Activated CD8-positive, alpha-beta memory T cell treated with anti-CD3 and anti-CD28 coated beads, Interleukin-2, amount 50 U/mL, for 1 hour (primary cell): ENCODE data around the gene BET1L.
"Not testable (repeated sequence)": the region's sequence is repeated elsewhere in the genome, so short reads cannot be mapped to it uniquely, and the experiment has no call there.

Source experiments
- DNase-seq: peaks from one replicate; pipeline ENCODE4 v3.0.0-alpha.2; 2020; ENCODE audit errors: extremely low read depth

BET1L gene

DNA sequence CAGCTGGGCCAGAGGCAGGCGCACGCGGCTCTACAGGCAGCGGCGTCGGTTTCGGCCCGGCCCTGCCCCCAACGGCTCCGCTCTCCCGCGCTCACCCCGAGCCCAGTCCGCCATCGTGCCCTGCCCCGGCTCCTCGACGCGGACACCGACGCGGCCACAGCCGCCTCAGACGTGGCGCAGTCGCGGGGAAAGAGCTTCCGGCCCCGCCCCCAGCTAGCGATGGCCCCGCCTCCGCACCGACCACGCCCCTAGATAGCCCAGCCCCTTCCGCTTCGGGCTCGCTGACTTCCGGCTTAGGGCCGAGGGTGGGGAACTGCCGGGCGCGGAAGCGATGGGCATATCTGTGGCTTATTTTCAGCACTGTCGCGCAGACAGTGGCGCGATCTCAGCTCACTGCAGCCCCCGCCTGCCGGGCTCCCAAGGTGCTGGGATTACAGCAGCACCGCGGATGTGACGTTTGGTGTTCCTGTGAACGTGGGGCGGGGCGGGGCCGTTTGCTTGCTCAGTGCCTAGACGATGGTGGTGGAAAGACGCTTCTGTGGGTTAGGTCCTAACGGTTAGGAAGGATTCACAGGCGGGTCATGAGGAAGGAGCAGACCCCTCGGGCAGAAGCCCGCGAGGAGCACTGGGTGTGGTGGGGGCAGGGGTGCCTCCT, at the start of gene BET1L, which contains the start of gene RIC8A:
Gene BET1L (minus strand): TSS at position 192 of the 655 bp plus-strand sequence. CDS start 78 bp downstream, at position 114.
Gene RIC8A (plus strand): TSS at position 501 of the 655 bp plus-strand sequence. CDS start 1,147 bp downstream, outside the sequence.
- peak; percentile 96 for DNase-seq

- DNase-seq: no peak
Observed at GRCh38 chr11:255816-256215, 48.6 kb upstream of the BET1L start.

- DNase-seq: no peak
Observed at GRCh38 chr11:255176-255575, 48.0 kb upstream of the BET1L start.

GRCh38 chr11:253886-254270, 46.7 kb upstream of the BET1L start:
- no peak for DNase-seq

DNA sequence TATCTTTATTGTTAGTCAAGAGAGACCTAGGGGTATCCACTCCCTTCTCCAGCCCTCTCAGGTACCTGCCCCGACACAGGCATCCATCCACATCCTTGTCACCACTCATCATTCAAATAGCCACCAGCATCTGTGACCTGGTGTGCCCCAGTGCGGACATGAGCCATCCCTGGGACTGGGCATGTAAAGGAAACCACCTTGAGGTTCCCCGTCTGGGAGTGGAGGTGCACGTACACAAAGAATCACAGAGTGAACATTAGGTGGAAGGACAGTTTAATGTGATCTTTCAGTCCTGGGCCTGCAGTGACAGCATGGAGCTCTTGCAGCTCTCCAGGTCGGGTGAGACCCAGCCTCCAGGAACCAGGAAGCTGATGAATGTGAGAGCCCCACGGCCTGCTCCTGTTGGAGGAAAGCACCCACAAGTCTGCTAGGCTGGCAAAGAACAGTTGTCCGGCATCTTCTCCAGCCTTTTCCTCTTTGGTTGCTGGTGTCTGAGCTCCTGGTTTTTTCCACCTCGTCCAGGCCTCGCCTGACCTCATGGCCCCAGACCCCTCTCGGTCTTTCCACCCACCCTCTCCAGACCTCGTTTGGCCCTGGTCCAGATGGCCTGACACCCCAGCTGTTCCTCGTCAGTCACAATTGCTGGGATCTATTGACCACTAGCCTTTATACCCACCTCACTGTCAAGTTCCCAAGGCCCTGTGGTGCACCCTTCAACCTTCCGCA, 46.1 kb upstream of the BET1L start:
- no peak for DNase-seq

- no peak for DNase-seq
Observed at GRCh38 chr11:252666-253065, 45.5 kb upstream of the BET1L start.

DNA sequence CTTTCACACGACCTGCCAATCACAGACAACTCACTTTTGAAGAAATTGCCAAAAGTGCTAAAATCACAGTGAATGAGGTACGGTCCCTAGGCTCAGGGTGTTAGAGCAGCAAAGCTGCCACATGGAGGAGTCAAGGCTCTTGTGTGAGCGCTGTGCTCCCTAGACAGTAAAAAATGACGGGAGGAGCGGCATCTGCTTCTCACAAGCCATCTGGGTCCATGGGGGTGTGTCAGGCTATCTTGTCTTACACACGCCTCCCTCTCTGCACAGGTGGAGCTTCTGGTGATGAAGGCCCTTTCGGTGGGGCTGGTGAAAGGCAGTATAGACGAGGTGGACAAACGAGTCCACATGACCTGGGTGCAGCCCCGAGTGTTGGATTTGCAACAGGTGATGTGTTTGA, 44.4 kb upstream of the BET1L start:
- DNase-seq: no peak

DNA sequence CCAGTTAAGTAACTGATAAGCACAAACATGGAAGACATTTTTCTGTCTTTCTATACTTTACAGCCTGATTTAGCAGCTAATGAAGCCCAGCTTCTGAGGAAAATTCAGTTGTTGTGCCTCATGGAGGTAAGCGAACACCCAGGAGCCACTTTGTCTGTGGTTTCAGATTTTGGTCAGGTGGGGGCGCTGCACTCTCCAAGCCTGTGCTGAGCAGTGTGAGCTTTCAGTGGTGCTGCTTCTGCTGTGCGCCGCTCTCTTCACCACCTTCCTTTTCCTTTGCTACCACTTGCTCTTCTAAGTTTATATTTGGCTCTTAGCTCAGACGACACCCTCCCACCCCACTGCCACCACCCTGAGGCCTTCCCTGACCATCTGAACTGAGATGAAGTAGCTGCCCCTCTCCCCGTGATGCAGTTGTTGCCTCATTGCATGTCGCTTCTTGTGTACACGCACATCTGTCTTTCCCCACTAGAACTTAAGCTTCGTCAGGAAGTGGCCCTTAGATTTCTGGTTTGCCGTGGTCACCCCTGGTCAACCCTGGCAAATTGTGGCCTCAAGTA, 43.6 kb upstream of the BET1L start:
- peak; percentile 59 for DNase-seq

DNA sequence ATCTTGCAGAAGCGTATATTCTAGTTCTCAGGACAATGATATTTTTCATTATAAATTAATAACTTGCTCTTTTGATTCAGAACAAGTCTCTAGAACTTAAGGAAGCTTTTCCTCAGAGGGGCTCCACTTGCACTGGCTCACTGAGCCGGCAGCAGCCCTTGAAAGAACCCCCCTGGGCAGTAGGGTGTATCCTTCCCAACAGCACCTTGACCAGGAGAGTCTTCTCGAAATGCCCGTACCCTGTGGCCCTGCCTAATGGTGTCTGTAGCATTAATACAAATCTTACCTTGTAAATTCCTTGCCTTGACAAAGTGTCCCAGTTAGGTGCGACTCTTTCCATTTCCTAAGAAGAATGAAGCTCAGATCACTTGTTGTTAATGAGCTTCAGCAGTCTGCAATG, 43.1 kb upstream of the BET1L start:
- no peak for DNase-seq

- no peak for DNase-seq
Observed at GRCh38 chr11:249062-249461, 41.9 kb upstream of the BET1L start.

- DNase-seq: no peak
Observed at GRCh38 chr11:244376-244775, 37.2 kb upstream of the BET1L start.

DNA sequence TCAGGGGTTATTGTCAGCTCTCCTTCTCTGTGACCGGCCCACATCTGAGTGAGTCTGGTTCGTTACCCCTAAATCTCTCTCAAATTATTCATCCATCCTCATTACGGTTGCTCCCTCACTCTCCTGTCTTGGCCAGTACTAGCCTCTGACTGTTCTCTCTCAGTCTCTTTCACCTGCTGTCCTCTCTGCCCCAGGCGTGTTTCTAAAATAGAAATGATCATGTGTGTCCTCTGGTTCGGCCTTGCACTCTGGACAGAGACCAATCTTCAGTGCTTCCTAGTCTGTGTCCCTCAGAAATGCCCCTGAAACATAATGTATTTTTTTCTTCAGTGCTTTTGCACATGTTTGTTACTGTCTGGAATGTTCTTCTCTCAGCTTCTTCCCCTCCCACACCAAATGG, 34.4 kb upstream of the BET1L start:
- DNase-seq: no peak

GRCh38 chr11:240315-240714, 33.1 kb upstream of the BET1L start:
- no peak for DNase-seq

DNA sequence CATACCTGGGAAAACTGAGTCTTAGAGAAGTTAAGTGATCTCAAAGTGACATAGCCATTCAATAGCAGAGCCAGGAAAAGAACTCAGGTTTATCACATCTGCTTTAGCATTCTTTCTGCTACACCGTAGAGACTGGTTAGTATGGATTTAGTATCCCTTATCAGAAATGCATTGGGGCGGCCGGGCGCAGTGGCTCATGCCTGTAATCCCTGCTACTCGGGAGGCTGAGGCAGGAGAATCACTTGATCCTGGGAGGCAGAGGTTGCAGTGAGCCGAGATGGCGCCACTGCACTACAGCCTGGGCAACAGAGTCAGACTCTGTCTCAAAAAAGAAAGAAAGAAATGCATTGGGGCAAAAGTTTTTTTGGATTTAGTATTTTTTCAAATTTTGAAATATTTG, 31.1 kb upstream of the BET1L start:
- not testable (repeated sequence) for DNase-seq

DNA sequence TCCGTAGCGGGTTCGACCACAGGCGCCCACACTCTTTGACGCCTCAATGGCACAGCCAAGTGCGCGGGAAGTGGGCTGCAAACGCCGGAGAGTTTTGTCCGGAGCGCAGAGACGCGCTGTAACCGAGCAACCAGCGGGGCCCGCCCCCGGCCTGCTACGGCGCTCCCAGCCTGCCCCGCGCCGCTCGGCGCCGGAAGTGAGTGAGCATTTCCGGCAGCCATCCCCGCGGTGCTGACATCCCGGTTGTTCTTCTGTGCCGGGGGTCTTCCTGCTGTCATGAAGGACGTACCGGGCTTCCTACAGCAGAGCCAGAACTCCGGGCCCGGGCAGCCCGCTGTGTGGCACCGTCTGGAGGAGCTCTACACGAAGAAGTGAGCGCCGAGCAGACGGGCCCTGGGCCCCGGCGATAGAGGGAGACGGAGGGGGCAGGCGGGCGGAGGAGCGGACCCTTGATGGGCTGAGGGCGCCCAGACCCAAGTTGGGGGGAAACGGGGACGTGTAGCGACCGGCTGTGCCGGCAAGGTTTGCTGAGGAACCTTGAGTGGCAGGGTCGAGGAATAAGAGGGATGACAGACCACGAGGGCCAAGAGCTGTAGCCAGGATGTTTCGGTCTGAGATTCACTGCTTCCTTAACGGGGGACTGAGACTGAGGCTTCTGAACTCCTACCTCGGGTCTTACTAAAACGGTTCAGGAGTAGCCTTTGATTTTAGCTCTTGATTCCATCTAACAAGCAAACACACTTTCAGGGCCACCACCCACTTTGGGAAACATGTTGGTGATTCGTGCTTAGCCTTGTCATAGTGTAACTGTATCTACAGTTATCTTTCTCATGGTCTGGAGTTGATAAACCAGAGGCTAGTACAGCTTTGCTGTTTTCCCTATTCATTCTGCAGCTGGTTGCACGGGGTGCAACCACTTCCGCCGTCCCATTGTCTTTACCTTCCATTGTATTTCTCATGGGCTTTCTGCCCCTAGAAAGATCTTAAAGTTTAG, 29.9 kb upstream of the BET1L start, which contains the start of gene PSMD13:
Gene PSMD13 (plus strand): TSS at position 203 of the 994 bp plus-strand sequence. CDS start 74 bp downstream, at position 277.
- DNase-seq: peak; percentile 61

- peak; percentile 58 for DNase-seq
Observed at GRCh38 chr11:235997-236773, 29.0 kb upstream of the BET1L start, which contains the start of gene SIRT3. TSS of gene SIRT3 (minus strand) at chr11:236342. CDS start at chr11:236328, 14 bp downstream.

GRCh38 chr11:235609-235996, 28.4 kb upstream of the BET1L start:
- peak; percentile 47 for DNase-seq

GRCh38 chr11:235180-235579, 28.0 kb upstream of the BET1L start:
- no peak for DNase-seq

DNA sequence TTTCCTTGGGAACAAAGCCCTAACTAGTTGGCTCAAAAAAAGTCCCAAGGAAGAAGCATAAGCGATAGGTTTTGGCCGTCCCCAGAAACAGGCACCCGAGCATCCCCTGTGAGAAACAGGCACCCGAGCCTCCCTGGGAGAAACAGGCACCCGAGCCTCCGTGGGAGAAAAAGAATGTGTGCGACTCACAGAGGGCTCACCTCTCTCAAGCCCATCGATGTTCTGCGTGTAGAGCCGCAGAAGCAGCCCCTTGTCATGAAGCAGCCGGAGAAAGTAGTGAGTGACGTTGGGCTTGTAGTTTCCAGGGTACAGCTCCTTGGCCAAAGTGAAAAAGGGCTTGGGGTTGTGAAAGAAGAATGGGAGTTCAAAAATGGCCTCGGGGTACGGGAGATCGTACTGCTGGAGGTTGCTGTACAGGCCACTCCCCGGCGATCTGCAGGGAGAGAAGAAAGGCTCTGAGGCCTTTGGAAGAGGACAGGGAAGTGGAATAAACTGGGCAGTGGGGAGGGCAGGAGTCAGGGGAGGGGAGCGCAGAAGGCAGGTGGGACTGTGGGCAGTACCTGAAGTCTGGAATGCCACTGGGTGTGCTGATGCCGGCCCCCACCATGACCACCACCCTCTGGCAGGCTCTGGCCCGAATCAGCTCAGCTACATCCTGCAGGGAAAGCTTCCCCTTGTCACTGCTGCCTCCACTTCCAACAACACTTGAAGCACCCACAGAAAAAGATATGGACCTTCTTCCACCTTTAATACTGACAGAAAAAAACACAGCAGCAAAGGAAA, 25.8 kb upstream of the BET1L start:
- DNase-seq: no peak

DNA sequence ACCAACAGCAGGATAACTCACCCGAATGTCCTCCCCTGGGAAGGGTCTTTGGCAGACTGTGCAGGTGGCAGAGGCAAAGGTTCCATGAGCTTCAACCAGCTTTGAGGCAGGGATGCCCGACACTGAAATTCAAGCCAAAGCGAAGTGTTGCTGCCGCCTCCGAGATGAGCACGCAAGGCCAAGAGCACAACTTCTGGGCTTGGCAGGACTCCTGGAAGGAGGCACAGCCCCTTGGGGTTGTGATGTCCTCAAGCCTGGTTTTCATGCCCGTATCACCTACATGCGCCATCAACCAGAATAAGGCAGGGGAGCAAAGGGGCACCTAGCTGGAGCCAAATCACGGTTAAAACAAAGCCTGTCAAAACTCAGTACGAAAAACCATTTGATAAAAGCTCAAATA, 23.2 kb upstream of the BET1L start:
- no peak for DNase-seq
